Fibroblast of lung (primary cell): Measurements from ENCODE around the gene STIMATE. TPM values are rescaled to one million over a fixed set of nuclear protein-coding genes. Genes with fewer than 3 reads are reported as not detected.

Experiments used
- DNase-seq, 2 donors: peaks; one replicate each; pipeline versions ENCODE4 v3.0.0 to v3.0.0-alpha.2; 2010; ENCODE audit warnings: low read depth in 2 of 2
- H2AFZ ChIP-seq: 2 replicates; pipeline ENCODE4 v1.5.1; 2012; ENCODE audit warnings: low read length, control low read depth, inconsistent platforms
- H3K27ac ChIP-seq: 2 replicates; pipeline ENCODE4 v1.5.1; 2011; ENCODE audit warnings: low read length, control low read depth; ENCODE audit not compliant: insufficient read depth
- H3K27me3 ChIP-seq: 2 replicates; pipeline ENCODE4 v1.5.1; 2011; ENCODE audit warnings: mild to moderate bottlenecking, low read length; ENCODE audit not compliant: control insufficient read depth, insufficient read depth
- H3K36me3 ChIP-seq: 2 replicates; pipeline ENCODE4 v1.5.1; 2011; ENCODE audit warnings: low read length; ENCODE audit not compliant: control insufficient read depth, insufficient read depth
- H3K4me1 ChIP-seq: 2 replicates; pipeline ENCODE4 v1.5.1; 2011; ENCODE audit warnings: low read length; ENCODE audit not compliant: control insufficient read depth, insufficient read depth; ENCODE audit errors: extremely low read depth
- H3K4me2 ChIP-seq: 2 replicates; pipeline ENCODE4 v1.5.1; 2011; ENCODE audit warnings: low read length, control low read depth; ENCODE audit not compliant: insufficient read depth; ENCODE audit errors: extremely low read depth
- H3K4me3 ChIP-seq, 4 experiments: fragments of 200-600 bp in 1 of 4; sonication (generic) in 1 of 4; replicated peaks in 1 of 4; 2 replicates each; pipeline ENCODE4 v1.5.1; 2011 to 2016; ENCODE audit warnings: low read length in 4 of 4, low read depth in 3 of 4, mild to moderate bottlenecking in 3 of 4, control low read depth in 2 of 4, inconsistent platforms in 1 of 4, mixed read lengths in 1 of 4; ENCODE audit not compliant: insufficient read depth in 1 of 4; ENCODE audit errors: control extremely low read depth in 1 of 4
- H3K79me2 ChIP-seq: 2 replicates; pipeline ENCODE4 v1.5.1; 2012; ENCODE audit warnings: mild to moderate bottlenecking, low read length, inconsistent platforms; ENCODE audit not compliant: control insufficient read depth, insufficient read depth
- H3K9ac ChIP-seq: 2 replicates; pipeline ENCODE4 v1.5.1; 2011; ENCODE audit warnings: mild to moderate bottlenecking, low read length, control low read depth; ENCODE audit not compliant: insufficient read depth
- H3K9me3 ChIP-seq: 2 replicates; pipeline ENCODE4 v1.5.1; 2012; ENCODE audit warnings: low read depth, low read length; ENCODE audit not compliant: control insufficient read depth, insufficient read depth
- H4K20me1 ChIP-seq: 2 replicates; pipeline ENCODE4 v1.5.1; 2011; ENCODE audit warnings: low read length; ENCODE audit not compliant: control insufficient read depth, insufficient read depth; ENCODE audit errors: extremely low read depth
- CTCF ChIP-seq, 2 donors: IDR thresholded peaks in 1 of 2; conservative IDR thresholded peaks in 1 of 2; 1 replicate in 1 of 2; 2 replicates in 1 of 2; pipeline ENCODE4 v1.5.1; 2011 to 2012; ENCODE audit warnings: low read length in 2 of 2, control low read depth in 1 of 2, inconsistent platforms in 1 of 2, low read depth in 1 of 2, mild to moderate bottlenecking in 1 of 2
- EZH2 ChIP-seq: IDR thresholded peaks from 2 replicates; pipeline ENCODE4 v1.5.1; 2012; ENCODE audit warnings: low read length, control low read depth, mild to moderate bottlenecking; ENCODE audit errors: missing control alignments
- polyA minus RNA-seq: library from RNA; depleted of rRNA, polyadenylated mRNA; stranded (reverse); fragments of >200 nt; gene quantifications from 2 replicates; pipeline ENCODE4 v1.2.3, GENCODE V29; 2011; ENCODE audit warnings: low replicate concordance
- polyA plus RNA-seq, 2 donors: library from polyadenylated mRNA; depleted of rRNA in 1 of 2; stranded (reverse) in 1 of 2; unstranded in 1 of 2; fragments of >200 nt; gene quantifications; 2 replicates each; pipeline ENCODE4 v1.2.1, GENCODE V29; 2011 to 2012; ENCODE audit warnings: missing spikeins in 1 of 2
- total RNA-seq: library from RNA; depleted of rRNA; stranded (reverse); fragments of >200 nt; gene quantifications from 2 replicates; pipeline ENCODE4 v1.2.1, GENCODE V29; 2014

Gene STIMATE
- total RNA-seq (10.3 and 13.0 TPM in 2 replicates), polyA plus RNA-seq (11.6 and 11.7 TPM in 2 replicates), polyA minus RNA-seq (25.5 and 31.9 TPM in 2 replicates)
- 13.4 and 15.5 TPM in 2 replicates for polyA plus RNA-seq (2012)

DNA sequence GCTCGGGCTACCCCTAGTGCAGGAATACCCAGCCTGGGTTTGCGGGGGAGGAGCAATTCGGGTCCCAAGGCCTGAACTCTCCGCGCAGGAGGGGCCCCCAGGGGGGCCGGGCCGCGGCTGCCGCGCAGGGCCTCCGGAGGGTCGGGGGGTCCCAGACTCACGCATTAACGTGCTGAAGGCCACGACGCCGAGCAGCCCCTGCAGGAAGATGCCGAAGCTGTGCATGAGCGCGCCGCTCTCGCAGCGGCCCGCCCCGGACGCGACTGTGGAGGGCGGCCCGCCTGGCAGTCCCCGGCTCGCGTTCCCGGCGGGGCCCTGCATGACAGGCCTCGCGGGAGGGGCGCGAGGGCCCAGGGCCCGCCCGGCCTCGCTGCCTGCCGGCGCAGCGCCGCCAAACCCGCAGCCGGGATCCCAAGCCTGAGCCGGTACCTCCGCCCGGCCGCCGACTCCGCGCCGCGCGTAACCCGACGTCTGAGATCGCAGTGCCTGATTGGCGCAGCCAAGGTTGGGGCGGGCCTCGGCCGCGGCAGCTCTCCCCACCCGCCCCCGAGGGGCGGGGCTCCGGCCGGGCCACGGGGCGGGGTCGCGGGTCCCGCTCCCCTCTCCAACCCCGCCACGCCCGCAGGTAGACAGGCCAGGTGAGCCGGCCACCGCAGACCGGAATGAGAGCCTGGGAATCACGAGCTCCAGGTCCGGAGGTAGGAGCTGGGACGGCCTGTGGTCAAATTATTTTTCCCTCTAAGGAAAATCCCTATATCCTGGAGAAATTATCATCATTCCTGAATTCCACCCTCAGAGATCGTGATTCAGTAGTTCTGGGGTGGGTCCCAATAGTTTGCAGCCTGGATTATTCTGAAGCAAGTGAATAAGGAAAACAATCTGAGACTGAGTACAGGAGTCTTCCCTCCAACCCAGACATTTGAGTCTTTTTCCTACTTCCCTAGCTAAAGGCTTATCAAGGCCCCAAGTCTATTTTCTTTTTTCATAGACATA lies at the start of gene STIMATE:
Gene STIMATE (minus strand): TSS at position 419 of the 993 bp plus-strand sequence. CDS start 98 bp downstream, at position 321.
- peak in 1 of 2 donors; percentile 3 for TF ChIP-seq CTCF (conservative IDR thresholded peaks at IDR 0.05 in 1 of 2, IDR thresholded peaks at IDR 0.05 in 1 of 2; ENCODE audit: low read depth in 1 of 2, low read length in 2 of 2)
- no peak for TF ChIP-seq EZH2

GRCh38 chr3:52939600-52939999 lies 42.3 kb upstream of the STIMATE start:
- Histone ChIP-seq H3K4me2 (no peak overlapping the region), H3K9me3 (no peaks in the 10 kb centered on the region), H3K79me2 (no peaks in the 10 kb centered on the region), H3K9ac (no peak overlapping the region), H3K27ac (no peak overlapping the region), H3K36me3 (no peaks in the 10 kb centered on the region), H2AFZ (no peak overlapping the region), H3K4me1 (no peaks in the 10 kb centered on the region), H3K4me3 (no peak overlapping the region), H3K27me3 (no peaks in the 10 kb centered on the region), H4K20me1 (no peaks in the 10 kb centered on the region)
- no peak for DNase-seq
- no peak for TF ChIP-seq EZH2
- TF ChIP-seq CTCF (conservative IDR thresholded peaks at IDR 0.05 in 1 of 2, IDR thresholded peaks at IDR 0.05 in 1 of 2; ENCODE audit: low read depth in 1 of 2, low read length in 2 of 2): no peak

More for the DNA sequence above, at the start of gene STIMATE:
- Histone ChIP-seq H4K20me1 (no peaks in the 10 kb centered on the region), H3K27ac (peak within 1 kb of the TSS; percentile 29), H3K4me1 (peaks cover 3% of the 10 kb centered on the region), H3K9me3 (no peaks in the 10 kb centered on the region), H3K9ac (peak within 1 kb of the TSS; percentile 61), H3K4me2 (peak within 1 kb of the TSS; percentile 99), H3K27me3 (no peaks in the 10 kb centered on the region), H3K4me3 (peak within 1 kb of the TSS; percentile 64 to 92 (median 86)), H2AFZ (peak within 1 kb of the TSS; percentile 85), H3K79me2 (peaks cover 4% of the 10 kb centered on the region), H3K36me3 (no peaks in the 10 kb centered on the region)
- peak; percentile 71 to 79 for DNase-seq
